ENCODE measurements around the gene SLC38A7.
"Not testable (repeated sequence)": the region's sequence is repeated elsewhere in the genome, so short reads cannot be mapped to it uniquely, and the experiment has no call there.

Gene SLC38A7

GRCh38 chr16:58695368-58695767 is 10.8 kb upstream of the SLC38A7 start:
- Mint-ChIP-seq H3K4me3 (no peak overlapping the region), H3K27ac (no peak overlapping the region), H3K27me3 (no peaks in the 10 kb centered on the region), H3K9me3 (peaks cover 4 to 6% of the 10 kb centered on the region in 2 donors), H3K4me1 (peaks cover 7% of the 10 kb centered on the region)
- DNase-seq, result no peak
- no peak for ATAC-seq

- no peaks in the 10 kb centered on the region for H3K4me1 Mint-ChIP-seq
Observed at GRCh38 chr16:58692450-58692849, 7.9 kb upstream of the SLC38A7 start.

GRCh38 chr16:58686985-58687706 is 2.6 kb upstream of the SLC38A7 start:
- not testable (repeated sequence) for H3K9me3 Mint-ChIP-seq, H3K4me3 Mint-ChIP-seq, H3K27ac Mint-ChIP-seq, ATAC-seq, DNase-seq
- H3K4me1 Mint-ChIP-seq, result peaks cover 22% of the 10 kb centered on the region
- peaks cover 10% of the 10 kb centered on the region for H3K27me3 Mint-ChIP-seq

More at GRCh38 chr16:58692450-58692849, 7.9 kb upstream of the SLC38A7 start:
- Mint-ChIP-seq H3K27ac (no peak overlapping the region), H3K9me3 (peaks cover 4 to 6% of the 10 kb centered on the region in 2 donors), H3K27me3 (peaks cover 10% of the 10 kb centered on the region), H3K4me3 (no peak overlapping the region)
- DNase-seq (no peak), ATAC-seq (no peak)

GRCh38 chr16:58685084-58685449 is 497 bp upstream of the SLC38A7 start:
- peaks cover 9% of the 10 kb centered on the region for H3K27me3 Mint-ChIP-seq
- peak overlapping the region; percentile 90 to 92 for H3K4me3 Mint-ChIP-seq
- H3K4me1 Mint-ChIP-seq, result peaks cover 22% of the 10 kb centered on the region
- no peak overlapping the region for H3K27ac Mint-ChIP-seq
- no peak for ATAC-seq
- no peak for DNase-seq
- no peaks in the 10 kb centered on the region for H3K9me3 Mint-ChIP-seq

- DNase-seq (no peak), ATAC-seq (peak; percentile 27)
- peak overlapping the region; percentile 90 to 92 for H3K4me3 Mint-ChIP-seq
- peak overlapping the region; percentile 91 to 95 for H3K27ac Mint-ChIP-seq
- H3K4me1 Mint-ChIP-seq, result peaks cover 22% of the 10 kb centered on the region
- H3K9me3 Mint-ChIP-seq, result no peaks in the 10 kb centered on the region
- no peaks in the 10 kb centered on the region for H3K27me3 Mint-ChIP-seq
Observed at GRCh38 chr16:58684001-58684353, 593 bp downstream of the SLC38A7 start.

GRCh38 chr16:58679763-58680162 is 4.8 kb downstream of the SLC38A7 start:
- DNase-seq (no peak), ATAC-seq (no peak)
- Mint-ChIP-seq H3K4me3 (no peak overlapping the region), H3K9me3 (no peaks in the 10 kb centered on the region), H3K27me3 (no peaks in the 10 kb centered on the region), H3K4me1 (peaks cover 20% of the 10 kb centered on the region), H3K27ac (no peak overlapping the region)

GRCh38 chr16:58678716-58679115 is 5.9 kb downstream of the SLC38A7 start:
- Mint-ChIP-seq H3K4me3 (no peak overlapping the region), H3K4me1 (peaks cover 9% of the 10 kb centered on the region), H3K9me3 (no peaks in the 10 kb centered on the region), H3K27me3 (no peaks in the 10 kb centered on the region), H3K27ac (no peak overlapping the region)
- ATAC-seq (no peak), DNase-seq (no peak)

GRCh38 chr16:58678269-58678668 is 6.3 kb downstream of the SLC38A7 start:
- peaks cover 5% of the 10 kb centered on the region for H3K4me1 Mint-ChIP-seq
- no peak overlapping the region for H3K4me3 Mint-ChIP-seq
- ATAC-seq (no peak), DNase-seq (no peak)
- H3K27me3 Mint-ChIP-seq, result no peaks in the 10 kb centered on the region
- no peaks in the 10 kb centered on the region for H3K9me3 Mint-ChIP-seq
- no peak overlapping the region for H3K27ac Mint-ChIP-seq

- Mint-ChIP-seq H3K9me3 (no peaks in the 10 kb centered on the region), H3K27ac (no peak overlapping the region), H3K27me3 (no peaks in the 10 kb centered on the region), H3K4me1 (no peaks in the 10 kb centered on the region), H3K4me3 (no peak overlapping the region)
- DNase-seq (no peak), ATAC-seq (no peak)
Observed at GRCh38 chr16:58670946-58671583, 13.5 kb downstream of the SLC38A7 start.

- ATAC-seq, result no peak
Observed at GRCh38 chr16:58670177-58670576, 14.4 kb downstream of the SLC38A7 start.

GRCh38 chr16:58665200-58665599 is 19.4 kb downstream of the SLC38A7 start:
- no peak for DNase-seq
- Mint-ChIP-seq H3K4me1 (no peaks in the 10 kb centered on the region), H3K9me3 (no peaks in the 10 kb centered on the region), H3K27ac (peak overlapping the region in 1 of 2 donors; percentile 84), H3K27me3 (peaks cover 8% of the 10 kb centered on the region), H3K4me3 (no peak overlapping the region)
- no peak for ATAC-seq

More at GRCh38 chr16:58670177-58670576, 14.4 kb downstream of the SLC38A7 start:
- Mint-ChIP-seq H3K4me1 (no peaks in the 10 kb centered on the region), H3K9me3 (no peaks in the 10 kb centered on the region), H3K4me3 (no peak overlapping the region), H3K27ac (no peak overlapping the region), H3K27me3 (no peaks in the 10 kb centered on the region)
- no peak for DNase-seq

- Mint-ChIP-seq H3K4me3 (no peak overlapping the region), H3K9me3 (no peaks in the 10 kb centered on the region), H3K27ac (no peak overlapping the region), H3K27me3 (peaks cover 8% of the 10 kb centered on the region), H3K4me1 (no peaks in the 10 kb centered on the region)
- peak; percentile 84 for ATAC-seq
- peak; percentile 11 to 20 for DNase-seq
Observed at GRCh38 chr16:58661199-58661830, 23.3 kb downstream of the SLC38A7 start.

GRCh38 chr16:58659911-58660310 is 24.7 kb downstream of the SLC38A7 start:
- H3K4me3 Mint-ChIP-seq, H3K27ac Mint-ChIP-seq, ATAC-seq, H3K27me3 Mint-ChIP-seq, H3K9me3 Mint-ChIP-seq, DNase-seq, H3K4me1 Mint-ChIP-seq: not testable (repeated sequence)

- Mint-ChIP-seq H3K27ac (no peak overlapping the region), H3K27me3 (peaks cover 8% of the 10 kb centered on the region), H3K4me3 (no peak overlapping the region), H3K9me3 (no peaks in the 10 kb centered on the region), H3K4me1 (no peaks in the 10 kb centered on the region)
- DNase-seq, result no peak
- ATAC-seq, result no peak
Observed at GRCh38 chr16:58658796-58659211, 25.8 kb downstream of the SLC38A7 start.

- Mint-ChIP-seq H3K9me3 (no peaks in the 10 kb centered on the region), H3K4me3 (no peak overlapping the region), H3K27ac (no peak overlapping the region), H3K4me1 (no peaks in the 10 kb centered on the region), H3K27me3 (peaks cover 17% of the 10 kb centered on the region)
- ATAC-seq (no peak), DNase-seq (no peak)
Observed at GRCh38 chr16:58656899-58657298, 27.7 kb downstream of the SLC38A7 start.

GRCh38 chr16:58655215-58655596 is 29.4 kb downstream of the SLC38A7 start:
- Mint-ChIP-seq H3K4me1 (no peaks in the 10 kb centered on the region), H3K4me3 (no peak overlapping the region), H3K27ac (no peak overlapping the region), H3K9me3 (no peaks in the 10 kb centered on the region), H3K27me3 (peaks cover 9% of the 10 kb centered on the region)
- DNase-seq (no peak), ATAC-seq (no peak)
